Measurements from ENCODE around the gene P4HB. TPM values are rescaled to one million over a fixed set of nuclear protein-coding genes. Genes with fewer than 3 reads are reported as not detected.

The P4HB gene
- total RNA-seq = 100 to 1,000 TPM; 374 to 627 (median 531) TPM

GRCh38 chr17:81859906-81860755, at the start of gene P4HB:
Gene P4HB, minus strand, starts transcription at chr17:81860535. Its CDS starts 64 bp downstream, at chr17:81860471.
- peak within 1 kb of the TSS; percentile 91 to 100 (median 94) for H3K4me3 ChIP-seq
- DNase-seq (peak in 1 of 2 donors; percentile 98), ATAC-seq (ENCODE audit: low FRiP score in 2 of 2) (peak in 1 of 2 donors; percentile 92)
- WGBS, 2 donors = 0% methylated on average over 2 to 70 of the region's 95 CpGs
- H3K4me1 ChIP-seq = peaks cover 36 to 68% (median 38%) of the 10 kb centered on the region in 4 donors
- H3K27ac ChIP-seq = peak within 1 kb of the TSS; percentile 93 to 98 (median 96)
- H3K27me3 ChIP-seq = no peaks in the 10 kb centered on the region
- peak in 3 of 4 donors; percentile 77 to 93 (median 82) for TF ChIP-seq POLR2A (IDR thresholded peaks at IDR 0.05)
- TF ChIP-seq POLR2AphosphoS5 (IDR thresholded peaks at IDR 0.05) = peak; percentile 81 to 85
- no peak for TF ChIP-seq EP300 (IDR thresholded peaks at IDR 0.05)
- no peak for TF ChIP-seq CTCF (IDR thresholded peaks at IDR 0.05)
- H3K36me3 ChIP-seq = peaks cover 6 to 56% (median 22%) of the 10 kb centered on the region in 4 donors
- no peaks in the 10 kb centered on the region for H3K9me3 ChIP-seq

- DNase-seq (peak in 1 of 2 donors; percentile 69), ATAC-seq (ENCODE audit: low FRiP score in 2 of 2) (no peak)
- Histone ChIP-seq H3K4me1 (peaks cover 8 to 23% (median 17%) of the 10 kb centered on the region in 4 donors), H3K27ac (no peak overlapping the region), H3K27me3 (no peaks in the 10 kb centered on the region), H3K4me3 (no peak overlapping the region), H3K9me3 (no peaks in the 10 kb centered on the region), H3K36me3 (peaks cover 7 to 59% (median 55%) of the 10 kb centered on the region in 4 donors)
- 94 to 96% methylated on average over 4 to 5 of the region's 12 CpGs for WGBS, 2 donors
- TF ChIP-seq POLR2AphosphoS5 (IDR thresholded peaks at IDR 0.05) (no peak), CTCF (IDR thresholded peaks at IDR 0.05) (no peak), EP300 (IDR thresholded peaks at IDR 0.05) (no peak), POLR2A (IDR thresholded peaks at IDR 0.05) (no peak)
Measured at GRCh38 chr17:81909231-81909630, 48.9 kb upstream of the P4HB start.

GRCh38 chr17:81908793-81909192, 48.5 kb upstream of the P4HB start:
- DNase-seq (no peak), ATAC-seq (ENCODE audit: low FRiP score in 2 of 2) (no peak)
- WGBS, 2 donors = 93 to 98% methylated on average over 6 to 11 of the region's 11 CpGs
- Histone ChIP-seq H3K27me3 (no peaks in the 10 kb centered on the region), H3K36me3 (peaks cover 3 to 59% (median 55%) of the 10 kb centered on the region in 4 donors), H3K27ac (no peak overlapping the region), H3K9me3 (no peaks in the 10 kb centered on the region), H3K4me1 (peaks cover 8 to 23% (median 17%) of the 10 kb centered on the region in 4 donors), H3K4me3 (no peak overlapping the region)
- TF ChIP-seq EP300 (IDR thresholded peaks at IDR 0.05) = no peak
- no peak for TF ChIP-seq POLR2A (IDR thresholded peaks at IDR 0.05)
- TF ChIP-seq CTCF (IDR thresholded peaks at IDR 0.05) = no peak
- TF ChIP-seq POLR2AphosphoS5 (IDR thresholded peaks at IDR 0.05) = no peak

- no peak overlapping the region for H3K4me3 ChIP-seq
- ATAC-seq (ENCODE audit: low FRiP score in 2 of 2) (no peak), DNase-seq (peak in 1 of 2 donors; percentile 70)
- H3K27me3 ChIP-seq = no peaks in the 10 kb centered on the region
- WGBS, 2 donors = 92 to 96% methylated on average over 12 to 13 of the region's 26 CpGs
- H3K27ac ChIP-seq = no peak overlapping the region
- no peaks in the 10 kb centered on the region for H3K9me3 ChIP-seq
- peaks cover 10 to 31% (median 22%) of the 10 kb centered on the region in 4 donors for H3K4me1 ChIP-seq
- peaks cover 0 to 52% (median 44%) of the 10 kb centered on the region in 4 donors for H3K36me3 ChIP-seq
- TF ChIP-seq CTCF (IDR thresholded peaks at IDR 0.05) = no peak
- no peak for TF ChIP-seq POLR2A (IDR thresholded peaks at IDR 0.05)
- TF ChIP-seq POLR2AphosphoS5 (IDR thresholded peaks at IDR 0.05) = no peak
- TF ChIP-seq EP300 (IDR thresholded peaks at IDR 0.05) = no peak
Measured at GRCh38 chr17:81907219-81908145, 47.1 kb upstream of the P4HB start.

All from upper lobe of left lung (tissue), 6 donors.